ENCODE measurements around the gene B3GALT6.

DNA sequence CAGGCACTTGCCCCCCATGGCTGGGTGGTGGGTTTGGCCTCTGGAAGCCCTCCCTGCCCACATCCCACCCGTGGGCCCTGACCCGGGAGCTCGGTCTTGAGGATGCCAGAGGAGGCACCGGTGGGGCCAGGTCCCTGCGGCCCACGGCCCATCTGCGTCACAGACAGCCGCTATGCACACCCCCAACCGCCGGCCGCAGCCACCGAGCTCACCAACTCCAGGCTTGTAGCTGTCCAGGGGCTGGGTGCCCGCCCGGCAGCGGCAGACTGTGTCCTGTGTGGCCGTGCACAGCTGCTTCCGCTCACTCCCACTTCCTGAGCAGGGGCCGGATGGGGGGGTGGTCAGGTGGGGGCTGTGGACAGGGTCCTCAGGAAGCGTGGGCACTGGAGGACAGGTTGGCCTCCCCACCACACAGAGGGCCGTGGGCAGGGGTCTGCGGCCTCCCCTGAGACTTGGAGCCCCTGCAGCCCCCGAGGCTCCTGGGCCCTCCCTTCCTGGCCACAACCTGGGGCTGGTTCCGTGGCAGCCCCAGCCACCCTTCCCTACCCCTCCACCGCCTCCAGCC, 19.2 kb upstream of the B3GALT6 start:
- TF ChIP-seq, protein P1, sequence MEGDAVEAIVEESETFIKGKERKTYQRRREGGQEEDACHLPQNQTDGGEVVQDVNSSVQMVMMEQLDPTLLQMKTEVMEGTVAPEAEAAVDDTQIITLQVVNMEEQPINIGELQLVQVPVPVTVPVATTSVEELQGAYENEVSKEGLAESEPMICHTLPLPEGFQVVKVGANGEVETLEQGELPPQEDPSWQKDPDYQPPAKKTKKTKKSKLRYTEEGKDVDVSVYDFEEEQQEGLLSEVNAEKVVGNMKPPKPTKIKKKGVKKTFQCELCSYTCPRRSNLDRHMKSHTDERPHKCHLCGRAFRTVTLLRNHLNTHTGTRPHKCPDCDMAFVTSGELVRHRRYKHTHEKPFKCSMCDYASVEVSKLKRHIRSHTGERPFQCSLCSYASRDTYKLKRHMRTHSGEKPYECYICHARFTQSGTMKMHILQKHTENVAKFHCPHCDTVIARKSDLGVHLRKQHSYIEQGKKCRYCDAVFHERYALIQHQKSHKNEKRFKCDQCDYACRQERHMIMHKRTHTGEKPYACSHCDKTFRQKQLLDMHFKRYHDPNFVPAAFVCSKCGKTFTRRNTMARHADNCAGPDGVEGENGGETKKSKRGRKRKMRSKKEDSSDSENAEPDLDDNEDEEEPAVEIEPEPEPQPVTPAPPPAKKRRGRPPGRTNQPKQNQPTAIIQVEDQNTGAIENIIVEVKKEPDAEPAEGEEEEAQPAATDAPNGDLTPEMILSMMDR (IDR thresholded peaks at IDR 0.05; ENCODE audit: poor library complexity), result no peak
- no peak for TF ChIP-seq EZH2phosphoT487 (IDR thresholded peaks at IDR 0.05; ENCODE audit: low read depth, severe bottlenecking, unreplicated experiment)

Measured in hepatocyte (in vitro differentiated cells).